GM21360 (cell line): ENCODE measurements around the gene CFAP99.
"Not testable (repeated sequence)": the region's sequence is repeated elsewhere in the genome, so short reads cannot be mapped to it uniquely, and the experiment has no call there.

Source experiments
- ATAC-seq: cut with Tn5 transposase; IDR thresholded peaks from one replicate; pipeline ENCODE4 v1.9.1; 2021; ENCODE audit warnings: mild to moderate bottlenecking, moderate library complexity; ENCODE audit not compliant: unreplicated experiment

CFAP99 gene

GRCh38 chr4:2418650-2419571, at the start of gene CFAP99:
CFAP99 (plus strand) TSS chr4:2418955.
- ATAC-seq, result peak; percentile 82

GRCh38 chr4:2370597-2371320, 48.0 kb upstream of the CFAP99 start:
- ATAC-seq, result no peak

GRCh38 chr4:2371765-2372487, 46.8 kb upstream of the CFAP99 start:
- ATAC-seq, result no peak

- no peak for ATAC-seq
Observed at GRCh38 chr4:2372488-2373030, 46.2 kb upstream of the CFAP99 start.

GRCh38 chr4:2373532-2373931, 45.2 kb upstream of the CFAP99 start:
- no peak for ATAC-seq

- ATAC-seq, result no peak
Observed at GRCh38 chr4:2375427-2375826, 43.3 kb upstream of the CFAP99 start.

GRCh38 chr4:2377241-2377640, 41.5 kb upstream of the CFAP99 start:
- ATAC-seq, result no peak

- ATAC-seq, result no peak
Observed at GRCh38 chr4:2378401-2378800, 40.4 kb upstream of the CFAP99 start.

- ATAC-seq, result no peak
Observed at GRCh38 chr4:2378898-2379297, 39.9 kb upstream of the CFAP99 start.

GRCh38 chr4:2380589-2380988, 38.2 kb upstream of the CFAP99 start:
- not testable (repeated sequence) for ATAC-seq

- not testable (repeated sequence) for ATAC-seq
Observed at GRCh38 chr4:2382769-2383202, 36.0 kb upstream of the CFAP99 start.

- ATAC-seq, result not testable (repeated sequence)
Observed at GRCh38 chr4:2383220-2383631, 35.5 kb upstream of the CFAP99 start.

GRCh38 chr4:2383760-2384159, 35.0 kb upstream of the CFAP99 start:
- ATAC-seq, result no peak

GRCh38 chr4:2384245-2384644, 34.5 kb upstream of the CFAP99 start:
- no peak for ATAC-seq

GRCh38 chr4:2385516-2385915, 33.2 kb upstream of the CFAP99 start:
- no peak for ATAC-seq

- no peak for ATAC-seq
Observed at GRCh38 chr4:2386717-2387116, 32.0 kb upstream of the CFAP99 start.

GRCh38 chr4:2387218-2387617, 31.5 kb upstream of the CFAP99 start:
- ATAC-seq, result no peak

GRCh38 chr4:2387829-2388228, 30.9 kb upstream of the CFAP99 start:
- ATAC-seq, result no peak

GRCh38 chr4:2388429-2389182, 30.1 kb upstream of the CFAP99 start:
- ATAC-seq, result no peak

GRCh38 chr4:2389691-2390090, 29.1 kb upstream of the CFAP99 start:
- no peak for ATAC-seq
